ENCODE data around the gene FSTL4. TPM values are rescaled to one million over a fixed set of nuclear protein-coding genes. Genes with fewer than 3 reads are reported as not detected.

The FSTL4 gene
- total RNA-seq, 1 experiment from 2014 or later, result 2.7 TPM

DNA sequence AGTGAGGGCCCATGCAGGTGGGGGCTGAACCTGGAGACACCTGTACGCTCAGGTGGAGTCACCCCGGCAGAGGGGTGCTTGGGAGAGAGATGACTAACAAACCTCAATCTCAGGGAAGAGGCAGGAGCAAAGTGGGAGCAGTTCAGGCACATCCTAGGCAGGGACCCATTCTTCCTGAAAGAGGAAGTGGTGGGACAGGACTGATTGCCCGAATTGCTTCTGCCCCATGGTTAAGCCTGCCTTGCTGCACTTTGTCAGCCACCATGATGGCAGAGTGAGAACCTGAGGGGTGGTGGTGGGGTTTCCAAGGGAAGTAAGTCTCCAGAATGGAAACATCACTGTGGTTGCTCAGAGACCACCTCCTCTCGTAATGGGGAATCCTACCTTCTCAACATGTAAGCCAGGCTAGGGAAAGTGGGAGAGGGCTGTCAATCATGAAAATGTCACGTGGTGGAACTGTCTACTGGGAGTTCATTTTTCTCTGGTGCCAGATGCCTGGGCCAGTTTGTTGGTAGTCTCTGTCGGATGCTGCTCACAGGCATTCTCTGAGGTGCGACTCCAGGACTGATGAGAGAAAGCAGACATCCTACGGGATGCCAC lies 410.2 kb downstream of the FSTL4 start:
- Histone ChIP-seq H3K4me1 (no peaks in the 10 kb centered on the region), H3K9me3 (no peaks in the 10 kb centered on the region), H3K4me3 (ENCODE audit: low read depth, low read length) (no peak overlapping the region), H3K36me3 (ENCODE audit: control insufficient read depth, insufficient read depth, low read length) (no peaks in the 10 kb centered on the region), H3K27me3 (replicated peaks; ENCODE audit: control insufficient read depth, insufficient read depth, low read length) (no peaks in the 10 kb centered on the region)
- H3K27ac Mint-ChIP-seq (ENCODE audit: unreplicated experiment), result no peak overlapping the region
- no peak for DNase-seq
- TF ChIP-seq, protein P1, sequence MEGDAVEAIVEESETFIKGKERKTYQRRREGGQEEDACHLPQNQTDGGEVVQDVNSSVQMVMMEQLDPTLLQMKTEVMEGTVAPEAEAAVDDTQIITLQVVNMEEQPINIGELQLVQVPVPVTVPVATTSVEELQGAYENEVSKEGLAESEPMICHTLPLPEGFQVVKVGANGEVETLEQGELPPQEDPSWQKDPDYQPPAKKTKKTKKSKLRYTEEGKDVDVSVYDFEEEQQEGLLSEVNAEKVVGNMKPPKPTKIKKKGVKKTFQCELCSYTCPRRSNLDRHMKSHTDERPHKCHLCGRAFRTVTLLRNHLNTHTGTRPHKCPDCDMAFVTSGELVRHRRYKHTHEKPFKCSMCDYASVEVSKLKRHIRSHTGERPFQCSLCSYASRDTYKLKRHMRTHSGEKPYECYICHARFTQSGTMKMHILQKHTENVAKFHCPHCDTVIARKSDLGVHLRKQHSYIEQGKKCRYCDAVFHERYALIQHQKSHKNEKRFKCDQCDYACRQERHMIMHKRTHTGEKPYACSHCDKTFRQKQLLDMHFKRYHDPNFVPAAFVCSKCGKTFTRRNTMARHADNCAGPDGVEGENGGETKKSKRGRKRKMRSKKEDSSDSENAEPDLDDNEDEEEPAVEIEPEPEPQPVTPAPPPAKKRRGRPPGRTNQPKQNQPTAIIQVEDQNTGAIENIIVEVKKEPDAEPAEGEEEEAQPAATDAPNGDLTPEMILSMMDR (IDR thresholded peaks at IDR 0.05; ENCODE audit: insufficient read depth in 1 of 2, low read depth in 1 of 2, low read length in 1 of 2, severe bottlenecking in 1 of 2, unreplicated experiment in 1 of 2), result no peak
- H3K27me3 Mint-ChIP-seq (ENCODE audit: insufficient read depth, unreplicated experiment), result peaks cover 11% of the 10 kb centered on the region
- POLR2A ChIA-PET, result no interaction called here
- intact Hi-C loops (cut with micrococcal nuclease; ENCODE audit: unreplicated experiment), result no loop called here
- no TSS peak for BruUV-seq (replicated peaks)
- CTCF ChIA-PET, result no interaction called here
- H3K4me3 Mint-ChIP-seq (ENCODE audit: unreplicated experiment), result no peak overlapping the region
- H3K9me3 Mint-ChIP-seq (ENCODE audit: unreplicated experiment), result no peaks in the 10 kb centered on the region
- no peaks in the 10 kb centered on the region for H3K4me1 Mint-ChIP-seq (ENCODE audit: low read depth, unreplicated experiment)
- no peaks in the 10 kb centered on the region for H3K36me3 Mint-ChIP-seq (ENCODE audit: insufficient read depth, unreplicated experiment)

GRCh38 chr5:133201310-133201709 lies 411.0 kb downstream of the FSTL4 start:
- DNase-seq, result no peak
- POLR2A ChIA-PET, result no interaction called here
- no peak overlapping the region for H3K4me3 ChIP-seq (ENCODE audit: low read depth, low read length)
- TF ChIP-seq, protein P1 (IDR thresholded peaks at IDR 0.05; ENCODE audit: insufficient read depth in 1 of 2, low read depth in 1 of 2, low read length in 1 of 2, severe bottlenecking in 1 of 2, unreplicated experiment in 1 of 2), result no peak
- peaks cover 11% of the 10 kb centered on the region for H3K27me3 Mint-ChIP-seq (ENCODE audit: insufficient read depth, unreplicated experiment)
- H3K36me3 ChIP-seq (ENCODE audit: control insufficient read depth, insufficient read depth, low read length), result no peaks in the 10 kb centered on the region
- H3K27me3 ChIP-seq (replicated peaks; ENCODE audit: control insufficient read depth, insufficient read depth, low read length), result no peaks in the 10 kb centered on the region
- no peaks in the 10 kb centered on the region for H3K4me1 ChIP-seq
- H3K9me3 ChIP-seq, result no peaks in the 10 kb centered on the region
- no peak overlapping the region for H3K27ac Mint-ChIP-seq (ENCODE audit: unreplicated experiment)
- CTCF ChIA-PET, result no interaction called here
- no peaks in the 10 kb centered on the region for H3K36me3 Mint-ChIP-seq (ENCODE audit: insufficient read depth, unreplicated experiment)
- no peak overlapping the region for H3K4me3 Mint-ChIP-seq (ENCODE audit: unreplicated experiment)
- intact Hi-C loops (cut with micrococcal nuclease; ENCODE audit: unreplicated experiment), result no loop called here
- no peaks in the 10 kb centered on the region for H3K4me1 Mint-ChIP-seq (ENCODE audit: low read depth, unreplicated experiment)
- no peaks in the 10 kb centered on the region for H3K9me3 Mint-ChIP-seq (ENCODE audit: unreplicated experiment)
- no TSS peak for BruUV-seq (replicated peaks)

GRCh38 chr5:133200256-133200655 lies 412.1 kb downstream of the FSTL4 start:
- H3K4me1 Mint-ChIP-seq (ENCODE audit: low read depth, unreplicated experiment), result no peaks in the 10 kb centered on the region
- Histone ChIP-seq H3K36me3 (ENCODE audit: control insufficient read depth, insufficient read depth, low read length) (no peaks in the 10 kb centered on the region), H3K4me1 (no peaks in the 10 kb centered on the region), H3K9me3 (no peaks in the 10 kb centered on the region), H3K4me3 (ENCODE audit: low read depth, low read length) (no peak overlapping the region), H3K27me3 (replicated peaks; ENCODE audit: control insufficient read depth, insufficient read depth, low read length) (no peaks in the 10 kb centered on the region)
- CTCF ChIA-PET, result no interaction called here
- H3K36me3 Mint-ChIP-seq (ENCODE audit: insufficient read depth, unreplicated experiment), result no peaks in the 10 kb centered on the region
- intact Hi-C loops (cut with micrococcal nuclease; ENCODE audit: unreplicated experiment), result no loop called here
- H3K27ac Mint-ChIP-seq (ENCODE audit: unreplicated experiment), result no peak overlapping the region
- peaks cover 11% of the 10 kb centered on the region for H3K27me3 Mint-ChIP-seq (ENCODE audit: insufficient read depth, unreplicated experiment)
- no peaks in the 10 kb centered on the region for H3K9me3 Mint-ChIP-seq (ENCODE audit: unreplicated experiment)
- DNase-seq, result no peak
- no TSS peak for BruUV-seq (replicated peaks)
- TF ChIP-seq, protein P1 (IDR thresholded peaks at IDR 0.05; ENCODE audit: insufficient read depth in 1 of 2, low read depth in 1 of 2, low read length in 1 of 2, severe bottlenecking in 1 of 2, unreplicated experiment in 1 of 2), result no peak
- no peak overlapping the region for H3K4me3 Mint-ChIP-seq (ENCODE audit: unreplicated experiment)
- POLR2A ChIA-PET, result no interaction called here
